Testis (tissue), 2 donors: Measurements from ENCODE around the gene FCER1G.

Experiments
- POLR2A ChIP-seq: fragments of 450-650 bp; IDR thresholded peaks from one replicate; pipeline ENCODE4 v1.6.1; 2017; ENCODE audit warnings: antibody characterized with exemption, mild to moderate bottlenecking, moderate library complexity
- TF ChIP-seq, protein P1 (sequence below), 3 experiments: fragments of 450-650 bp in 2 of 3; fragments of 200-600 bp in 1 of 3; sonication (generic) in 1 of 3; IDR thresholded peaks; one replicate each; pipeline ENCODE4 v1.5.1; 2016 to 2019; ENCODE audit warnings: antibody characterized with exemption in 3 of 3, mild to moderate bottlenecking in 2 of 3, moderate library complexity in 1 of 3

DNA sequence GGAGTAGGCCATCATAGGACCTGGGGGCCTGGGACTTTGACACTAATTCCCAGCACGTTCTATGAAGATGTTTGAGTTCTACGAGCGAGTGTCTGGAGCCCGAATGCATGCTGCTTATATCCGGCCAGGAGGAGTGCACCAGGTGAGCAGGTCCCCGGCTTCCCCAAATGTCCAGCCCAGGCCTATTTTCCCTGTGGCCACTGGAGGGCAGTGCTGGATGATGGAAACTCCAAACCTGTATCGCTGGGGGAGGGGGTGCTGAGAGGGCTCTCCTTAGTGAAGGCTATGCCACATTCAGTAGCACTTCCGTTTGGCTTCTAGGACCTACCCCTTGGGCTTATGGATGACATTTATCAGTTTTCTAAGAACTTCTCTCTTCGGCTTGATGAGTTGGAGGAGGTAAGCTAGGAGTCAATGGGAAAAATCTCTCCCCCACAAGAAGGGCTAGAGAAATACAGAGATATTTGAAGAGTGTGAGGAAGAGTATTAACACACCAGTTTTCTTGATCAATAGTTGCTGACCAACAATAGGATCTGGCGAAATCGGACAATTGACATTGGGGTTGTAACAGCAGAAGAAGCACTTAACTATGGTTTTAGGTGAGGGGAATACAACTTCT, 5.2 kb upstream of the FCER1G start:
- TF ChIP-seq, protein P1, sequence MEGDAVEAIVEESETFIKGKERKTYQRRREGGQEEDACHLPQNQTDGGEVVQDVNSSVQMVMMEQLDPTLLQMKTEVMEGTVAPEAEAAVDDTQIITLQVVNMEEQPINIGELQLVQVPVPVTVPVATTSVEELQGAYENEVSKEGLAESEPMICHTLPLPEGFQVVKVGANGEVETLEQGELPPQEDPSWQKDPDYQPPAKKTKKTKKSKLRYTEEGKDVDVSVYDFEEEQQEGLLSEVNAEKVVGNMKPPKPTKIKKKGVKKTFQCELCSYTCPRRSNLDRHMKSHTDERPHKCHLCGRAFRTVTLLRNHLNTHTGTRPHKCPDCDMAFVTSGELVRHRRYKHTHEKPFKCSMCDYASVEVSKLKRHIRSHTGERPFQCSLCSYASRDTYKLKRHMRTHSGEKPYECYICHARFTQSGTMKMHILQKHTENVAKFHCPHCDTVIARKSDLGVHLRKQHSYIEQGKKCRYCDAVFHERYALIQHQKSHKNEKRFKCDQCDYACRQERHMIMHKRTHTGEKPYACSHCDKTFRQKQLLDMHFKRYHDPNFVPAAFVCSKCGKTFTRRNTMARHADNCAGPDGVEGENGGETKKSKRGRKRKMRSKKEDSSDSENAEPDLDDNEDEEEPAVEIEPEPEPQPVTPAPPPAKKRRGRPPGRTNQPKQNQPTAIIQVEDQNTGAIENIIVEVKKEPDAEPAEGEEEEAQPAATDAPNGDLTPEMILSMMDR (IDR thresholded peaks at IDR 0.05): peak; percentile 61 to 83 (median 82)
- no peak for TF ChIP-seq POLR2A
